ENCODE measurements around the gene CDH4.

CDH4 gene

DNA sequence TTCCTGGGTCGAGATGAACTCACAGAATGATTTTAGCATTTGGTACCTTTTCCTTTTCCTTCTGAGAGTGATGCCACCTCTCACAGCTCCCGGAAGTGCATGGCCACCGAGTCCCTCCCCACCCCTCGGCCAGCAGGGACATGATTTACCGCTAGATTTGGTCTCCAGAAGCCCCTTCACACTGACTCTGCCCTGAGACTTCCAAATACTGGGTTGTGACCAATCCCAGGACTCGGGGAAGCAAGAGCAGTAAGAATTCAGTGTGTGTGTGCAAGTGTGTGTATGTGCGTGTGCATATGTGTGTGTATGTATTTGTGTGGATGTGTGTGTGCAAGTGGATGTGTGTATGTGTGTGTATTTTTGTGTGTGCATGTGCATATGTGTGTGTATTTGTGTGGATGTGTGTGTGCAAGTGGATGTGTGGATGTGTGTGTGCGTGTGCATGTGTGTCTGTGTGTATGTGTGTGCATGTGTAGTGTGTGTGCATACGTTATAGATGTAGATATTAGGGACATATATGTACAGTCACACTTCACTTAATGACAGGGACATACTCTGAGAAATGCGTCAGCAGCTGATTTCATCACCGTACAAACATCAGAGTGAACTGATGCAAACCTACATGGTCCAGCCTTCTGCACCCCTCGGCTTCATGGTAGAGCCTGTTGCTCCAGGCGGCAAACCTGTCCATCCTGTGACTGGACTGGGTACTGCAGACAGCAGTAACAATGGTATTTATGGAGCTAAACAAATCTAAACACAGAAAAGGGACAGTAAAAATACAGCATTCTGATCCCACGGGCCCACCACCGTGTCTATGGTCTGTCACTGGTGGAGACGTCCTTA, 439.2 kb downstream of the CDH4 start:
- no peak overlapping the region for H3K4me3 ChIP-seq (ENCODE audit: low read length)
- TF ChIP-seq ZNF274 (IDR thresholded peaks at IDR 0.05; ENCODE audit: low read depth, low read length), result no peak

DNA sequence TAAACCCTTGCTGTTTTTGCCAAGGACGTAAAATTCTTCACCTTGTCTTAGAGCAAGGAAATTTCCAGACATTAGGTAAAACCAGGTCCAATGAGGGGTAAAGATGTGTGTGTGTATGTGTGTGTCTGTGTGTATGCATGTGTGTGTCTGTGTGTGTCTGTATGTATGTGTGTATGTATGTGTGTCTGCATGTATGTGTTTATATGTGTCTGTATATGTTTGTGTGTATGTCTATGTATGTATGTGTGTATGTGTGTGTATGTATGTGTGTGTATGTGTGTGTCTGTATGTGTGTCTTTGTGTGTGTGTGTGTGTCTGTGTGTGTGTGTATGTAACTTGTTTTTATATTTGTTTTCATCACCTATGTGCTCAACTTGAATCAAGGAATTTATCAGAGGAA, 439.9 kb downstream of the CDH4 start:
- no peak for TF ChIP-seq ZNF274 (IDR thresholded peaks at IDR 0.05; ENCODE audit: low read depth, low read length)
- H3K4me3 ChIP-seq (ENCODE audit: low read length), result no peak overlapping the region

DNA sequence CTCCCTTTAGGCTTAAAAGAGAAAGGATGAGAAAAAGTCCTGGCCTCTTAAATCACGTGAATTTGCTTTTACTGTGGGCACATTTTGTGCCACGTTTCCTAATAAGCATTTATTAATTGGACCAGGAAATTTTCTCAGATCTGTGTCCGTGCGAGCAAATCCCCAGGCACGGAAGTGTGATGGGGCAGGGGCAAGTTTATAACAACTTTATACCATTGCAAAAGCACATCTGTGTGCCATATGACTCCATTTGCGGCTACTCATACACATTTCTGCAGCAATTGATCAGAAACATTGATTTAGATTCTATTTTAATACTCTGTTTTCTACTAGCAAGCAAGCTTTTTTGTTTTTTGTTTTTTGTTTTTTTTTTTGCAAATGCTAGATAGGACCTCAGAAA, 440.4 kb downstream of the CDH4 start:
- TF ChIP-seq ZNF274 (IDR thresholded peaks at IDR 0.05; ENCODE audit: low read depth, low read length), result no peak
- H3K4me3 ChIP-seq (ENCODE audit: low read length), result no peak overlapping the region

DNA sequence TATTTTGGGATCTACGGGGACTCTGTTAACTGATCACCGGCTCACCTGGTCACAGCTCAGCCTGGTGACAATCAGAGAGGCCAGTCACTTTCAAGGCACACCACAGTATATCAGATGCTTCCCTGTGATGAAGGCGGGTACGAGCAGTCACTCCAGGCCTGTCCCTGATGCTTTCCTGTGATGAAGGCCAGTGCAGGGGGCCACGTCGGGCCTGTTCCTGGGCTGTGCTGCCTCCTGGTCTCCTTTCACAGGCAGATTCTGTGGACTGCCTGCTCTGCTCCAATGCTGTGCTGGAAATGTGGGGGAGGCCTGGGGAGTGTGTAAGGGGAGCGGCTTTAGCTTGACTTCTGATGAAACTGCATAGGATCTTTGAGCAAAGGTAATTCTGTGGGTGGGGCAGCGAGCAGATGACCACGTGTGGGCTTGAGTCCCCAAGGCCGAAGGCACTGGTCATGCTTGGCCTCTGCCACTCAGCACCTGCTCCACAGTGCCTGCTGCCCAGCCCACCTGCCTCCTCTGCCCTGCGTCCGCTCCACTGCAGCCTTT, 441.1 kb downstream of the CDH4 start:
- TF ChIP-seq ZNF274 (IDR thresholded peaks at IDR 0.05; ENCODE audit: low read depth, low read length), result no peak
- H3K4me3 ChIP-seq (ENCODE audit: low read length), result no peak overlapping the region

DNA sequence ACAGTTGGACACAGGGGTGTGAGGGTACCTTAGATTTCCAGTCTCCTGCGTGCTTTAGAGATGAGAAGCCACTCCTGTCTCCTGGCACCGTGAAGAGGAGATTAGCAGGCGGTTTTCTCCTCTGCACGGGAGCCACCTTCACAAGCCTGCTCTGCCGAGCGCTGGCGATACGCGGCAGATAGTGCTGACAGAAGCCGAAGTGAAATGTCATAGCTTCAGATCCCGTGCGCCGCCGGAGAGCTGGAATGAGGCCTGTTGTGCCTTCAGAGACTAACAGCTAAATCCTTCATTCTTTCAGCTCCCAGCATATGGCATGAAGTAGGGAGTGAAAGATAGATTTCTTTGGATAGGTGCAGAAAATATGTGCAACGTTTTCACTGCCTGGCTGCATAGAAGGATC, 442.6 kb downstream of the CDH4 start:
- no peak for TF ChIP-seq ZNF274 (IDR thresholded peaks at IDR 0.05; ENCODE audit: low read depth, low read length)
- no peak overlapping the region for H3K4me3 ChIP-seq (ENCODE audit: low read length)

DNA sequence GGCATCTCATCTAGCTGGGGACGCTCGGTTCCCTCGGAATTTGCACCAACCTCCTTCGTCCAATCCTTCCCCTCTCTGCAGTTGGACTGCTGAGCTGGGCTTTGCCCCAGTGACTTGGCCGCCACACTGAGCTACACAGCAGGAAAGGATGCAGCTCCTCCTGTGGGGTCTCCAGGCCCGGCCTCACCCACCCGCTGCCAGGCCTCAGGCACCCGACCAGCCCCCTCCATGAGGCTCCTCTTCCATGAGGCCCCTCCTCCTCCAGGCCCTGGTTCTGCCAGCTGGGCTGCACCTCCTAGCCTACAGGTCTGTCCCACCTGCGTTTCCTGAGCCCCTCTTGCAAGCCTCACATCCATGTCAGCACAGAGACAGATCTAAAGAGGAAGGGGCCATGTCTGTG, 443.7 kb downstream of the CDH4 start:
- TF ChIP-seq ZNF274 (IDR thresholded peaks at IDR 0.05; ENCODE audit: low read depth, low read length), result no peak
- no peak overlapping the region for H3K4me3 ChIP-seq (ENCODE audit: low read length)

DNA sequence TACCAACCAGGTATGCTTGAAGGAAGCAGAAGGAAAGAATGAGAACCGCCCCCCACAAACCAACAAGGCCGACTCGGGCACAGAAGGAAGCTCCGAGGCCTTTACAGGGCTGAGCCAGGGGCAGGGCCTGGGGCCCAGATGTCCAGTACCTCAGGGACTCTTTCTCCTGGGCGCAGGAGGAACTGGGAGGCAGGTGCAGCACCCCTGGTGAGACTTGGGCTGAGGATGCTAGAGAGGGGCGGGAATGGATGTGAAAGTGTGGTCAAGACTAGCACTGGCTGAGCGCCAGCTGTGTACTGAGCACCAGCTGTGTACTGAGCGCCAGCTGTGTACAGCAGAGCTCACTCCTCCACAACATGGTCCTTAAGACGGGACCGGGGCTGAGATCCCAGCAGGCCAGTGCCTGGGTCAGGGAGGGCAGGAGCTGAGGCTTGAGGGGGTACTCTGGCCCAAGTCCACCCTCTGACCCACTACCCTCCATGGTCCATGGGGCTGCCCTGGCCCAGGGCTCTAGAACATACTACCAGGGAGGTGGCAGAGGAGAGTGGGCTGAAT, 444.2 kb downstream of the CDH4 start:
- no peak overlapping the region for H3K4me3 ChIP-seq (ENCODE audit: low read length)
- TF ChIP-seq ZNF274 (IDR thresholded peaks at IDR 0.05; ENCODE audit: low read depth, low read length), result no peak

DNA sequence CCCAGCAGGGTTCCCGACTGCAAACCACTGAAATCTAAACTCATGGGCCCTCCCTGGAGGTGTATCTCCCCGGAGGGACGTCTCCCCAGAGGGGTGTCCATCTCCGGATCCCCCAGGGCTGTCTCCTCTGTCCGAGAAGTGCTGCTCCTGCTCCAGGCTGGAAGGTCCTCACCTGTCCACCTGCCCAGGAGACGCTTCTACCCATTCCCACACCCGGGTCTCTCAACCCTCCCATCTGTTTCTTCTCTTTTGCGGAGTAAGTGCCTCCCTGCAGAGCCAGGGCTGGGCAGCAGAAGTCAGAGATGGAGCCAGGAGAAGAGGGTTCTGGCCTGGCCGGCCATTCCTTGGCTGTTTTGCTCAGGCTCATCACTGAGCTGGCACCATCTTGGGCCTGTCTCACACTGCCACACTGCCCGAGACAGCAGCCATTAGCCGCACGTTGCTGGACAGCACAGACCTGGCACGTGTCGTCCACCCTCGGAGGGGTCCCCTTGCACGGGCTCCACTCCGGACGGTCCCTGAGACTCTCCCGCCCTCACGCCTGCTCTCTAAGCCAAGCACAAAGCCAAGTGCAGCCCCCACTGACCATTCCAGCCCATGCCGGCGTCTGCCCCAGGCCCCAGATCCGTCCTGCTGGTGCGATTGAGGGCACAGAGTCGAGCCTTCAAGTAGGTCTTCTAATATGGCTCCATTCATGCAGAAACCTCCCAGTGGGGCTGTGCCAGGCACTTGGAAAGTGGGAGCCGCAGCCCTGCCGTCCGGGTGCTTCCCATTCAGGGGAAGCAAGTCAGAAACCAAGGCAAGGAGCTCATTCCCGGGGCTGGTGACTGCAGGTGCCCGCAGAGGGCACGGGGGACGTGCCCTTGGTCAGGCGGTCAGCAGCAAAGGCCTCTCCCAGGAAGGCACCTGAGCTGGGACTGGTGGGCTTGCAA, 445.9 kb downstream of the CDH4 start:
- no peak overlapping the region for H3K4me3 ChIP-seq (ENCODE audit: low read length)
- TF ChIP-seq ZNF274 (IDR thresholded peaks at IDR 0.05; ENCODE audit: low read depth, low read length), result no peak

DNA sequence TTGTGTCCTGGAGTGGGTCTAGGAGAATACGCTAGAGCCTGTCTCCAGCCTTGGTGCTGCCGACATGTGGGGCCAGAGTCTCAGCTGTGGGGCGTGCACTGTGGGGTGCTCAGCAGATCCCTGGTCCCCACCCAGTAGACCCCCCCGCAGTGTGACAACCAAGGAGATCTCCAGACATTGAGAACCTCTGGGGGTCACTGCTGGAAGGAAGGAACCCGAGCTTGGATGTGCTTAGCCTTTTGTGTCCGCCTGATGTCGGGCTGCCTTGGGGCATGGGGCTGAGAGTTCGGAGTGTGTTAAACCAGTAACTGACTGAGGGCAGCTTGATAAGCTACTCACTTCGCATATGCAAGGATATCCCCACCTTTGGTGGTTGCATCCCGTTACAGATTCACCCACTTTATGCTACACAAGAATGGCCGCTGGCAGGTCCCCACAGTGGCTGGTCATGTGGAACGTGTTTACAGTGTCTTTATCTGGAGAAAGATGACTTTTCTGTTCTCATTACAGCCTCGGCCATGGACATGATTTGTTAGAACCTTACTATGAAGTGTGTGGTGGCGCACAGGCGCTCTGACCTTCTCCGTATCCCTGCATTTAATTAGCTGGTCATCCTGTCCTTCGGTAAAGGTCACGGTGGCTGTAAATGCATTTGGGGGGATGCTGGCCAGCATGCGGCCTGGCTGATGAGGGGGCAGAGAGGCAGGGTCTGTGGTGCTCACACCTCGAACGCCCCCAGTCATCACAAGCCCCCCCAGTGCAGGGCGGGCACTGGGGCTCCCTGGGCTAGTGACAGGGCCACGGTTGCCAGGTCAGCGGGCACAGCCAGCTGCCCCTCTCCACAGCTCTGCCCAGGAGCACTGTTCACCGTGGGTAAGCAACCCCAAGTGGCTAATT, 446.8 kb downstream of the CDH4 start:
- no peak overlapping the region for H3K4me3 ChIP-seq (ENCODE audit: low read length)
- no peak for TF ChIP-seq ZNF274 (IDR thresholded peaks at IDR 0.05; ENCODE audit: low read depth, low read length)

DNA sequence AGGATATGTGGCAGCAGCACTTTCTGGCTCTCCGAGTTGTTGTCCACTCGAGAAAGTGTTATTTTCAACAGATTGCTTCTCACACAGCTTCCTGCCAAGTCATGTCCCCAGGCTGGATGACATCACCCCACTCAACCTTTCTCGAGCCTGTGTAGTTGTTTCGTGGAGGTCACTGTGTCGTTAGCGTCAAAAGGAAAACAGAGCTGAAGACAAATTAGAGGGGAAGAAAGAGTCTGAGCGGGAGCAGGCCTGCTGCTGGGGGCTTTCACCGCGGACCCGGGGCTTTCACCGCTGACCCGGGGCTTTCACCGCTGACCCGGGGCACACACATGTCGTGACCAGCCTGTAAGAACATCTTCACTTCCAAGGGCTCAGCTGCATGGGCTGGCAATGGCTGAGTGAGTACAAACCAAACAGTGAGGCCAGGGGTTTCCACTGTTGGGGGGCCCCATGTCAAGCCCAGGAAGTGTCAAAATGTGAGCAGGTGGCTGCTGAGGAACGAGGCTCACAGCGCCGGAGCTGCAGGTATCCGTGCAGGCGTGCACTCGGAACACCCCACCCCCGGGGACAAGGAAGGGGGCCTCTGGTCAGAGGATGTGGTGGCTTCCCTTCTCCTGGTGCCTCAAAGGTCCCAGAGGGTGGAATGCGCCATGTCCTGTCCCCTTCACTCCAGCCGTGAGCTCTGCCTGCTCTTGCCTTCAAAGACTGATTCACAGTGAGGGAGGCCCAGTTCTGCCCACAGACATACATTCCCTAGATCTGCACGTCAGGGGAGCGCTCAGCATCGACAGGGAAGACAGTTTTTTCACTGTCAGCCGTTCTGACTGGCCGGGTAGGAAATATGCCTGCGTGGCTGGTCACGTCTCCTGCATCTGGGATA, 447.7 kb downstream of the CDH4 start:
- no peak overlapping the region for H3K4me3 ChIP-seq (ENCODE audit: low read length)

DNA sequence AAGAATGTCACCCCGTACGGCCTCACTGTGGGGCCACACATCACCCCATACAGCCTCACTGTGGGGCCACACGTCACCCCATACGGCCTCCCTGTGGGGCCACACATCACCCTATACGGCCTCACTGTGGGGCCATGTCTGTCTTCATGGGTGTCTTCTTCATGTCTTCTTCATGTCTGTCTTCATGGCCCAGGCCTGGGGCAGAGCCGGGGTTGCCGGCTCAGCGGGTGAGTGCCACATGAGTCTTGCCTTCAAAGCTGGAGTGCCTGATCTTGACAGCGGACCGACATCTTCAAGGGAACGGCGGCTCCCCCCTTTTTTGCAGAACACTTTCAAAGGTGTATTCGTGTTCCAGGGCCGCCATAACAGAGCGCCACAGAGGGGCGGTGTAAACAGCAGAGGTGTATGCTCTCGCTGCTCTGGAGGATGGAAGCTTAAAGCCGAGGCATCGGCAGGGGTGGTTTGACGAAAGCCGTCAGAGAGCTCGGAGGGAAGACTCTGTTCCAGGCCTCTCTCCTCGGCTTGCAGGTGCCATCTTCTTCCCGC, 448.6 kb downstream of the CDH4 start:
- H3K4me3 ChIP-seq (ENCODE audit: low read length), result no peak overlapping the region
- TF ChIP-seq ZNF274 (IDR thresholded peaks at IDR 0.05; ENCODE audit: low read depth, low read length), result no peak

More for the DNA sequence above, 447.7 kb downstream of the CDH4 start:
- TF ChIP-seq ZNF274 (IDR thresholded peaks at IDR 0.05; ENCODE audit: low read depth, low read length), result no peak

DNA sequence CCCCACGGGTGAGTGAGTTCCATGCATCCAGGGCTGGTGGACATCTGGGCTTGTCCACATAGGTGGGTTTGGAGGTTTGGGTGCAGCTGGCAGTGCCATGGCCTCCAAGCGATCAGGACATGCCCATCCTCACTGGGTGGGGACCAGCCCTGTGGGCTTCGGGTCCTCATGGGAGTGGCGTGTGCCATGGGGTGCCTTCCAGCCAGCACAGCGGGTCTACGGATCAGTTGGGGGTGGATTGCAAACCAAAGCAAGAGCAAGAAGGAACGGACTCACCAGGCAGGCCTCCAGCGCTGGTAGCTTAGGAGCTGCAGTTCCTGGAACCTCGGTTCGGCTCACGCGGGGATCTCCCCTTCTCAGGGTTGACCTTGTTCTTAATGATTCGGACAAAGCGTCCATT, 449.3 kb downstream of the CDH4 start:
- no peak overlapping the region for H3K4me3 ChIP-seq (ENCODE audit: low read length)
- no peak for TF ChIP-seq ZNF274 (IDR thresholded peaks at IDR 0.05; ENCODE audit: low read depth, low read length)

All from GM08714 (cell line).